HCT116 (cell line): ENCODE results near the gene PPAT. TPM values are rescaled to one million over a fixed set of nuclear protein-coding genes. Genes with fewer than 3 reads are reported as not detected.

Experiments used
- ATAC-seq: fragments of 200-7000 bp; cut with Tn5 transposase; 2 replicates; pipeline ENCODE4 v1.9.1; 2020; ENCODE audit warnings: mild to moderate bottlenecking, moderate library complexity
- BruUV-seq: library from RNA; stranded (reverse); fragments of 400-500 nt; replicated peaks from 2 replicates; lab custom pipeline; 2021; lab: Mats Ljungman, UMichigan
- CTCF ChIA-PET: fragments of 300-600 bp; sonication (Branson Sonifier 250); formaldehyde crosslinking; loops from one replicate; lab custom pipeline; 2021; ENCODE audit warnings: antibody characterized with exemption; lab: Charles Lee
- POLR2A ChIA-PET: fragments of 300-600, 350-600 bp; sonication (Branson Sonifier 250); formaldehyde crosslinking; loops from one replicate; lab custom pipeline; 2021; ENCODE audit warnings: antibody characterized with exemption; lab: Charles Lee
- RAD21 ChIA-PET, 2 experiments: fragments of 300-600 bp; sonication (Branson Sonifier 250); formaldehyde crosslinking; loops; one replicate each; lab custom pipeline; 2023; ENCODE audit warnings: low total read pairs in 2 of 2; ENCODE audit not compliant: uncharacterized antibody in 2 of 2, unreplicated experiment in 2 of 2, low non-redundant PET in 1 of 2; lab: Charles Lee
- DNase-seq: peaks from one replicate; pipeline ENCODE4 v3.0.0-alpha.2; 2010; ENCODE audit warnings: low read depth, low spot score
- H2AFZ ChIP-seq: fragments of 200-600 bp; shearing (Covaris generic), sonication (generic); 2 replicates; pipeline ENCODE4 v1.6.1; 2017; ENCODE audit warnings: low read depth, mixed run types, mixed read lengths, antibody characterized with exemption, low read length; ENCODE audit not compliant: poor library complexity, severe bottlenecking
- H3K27ac ChIP-seq: 2 replicates; pipeline ENCODE4 v1.5.1; 2012; ENCODE audit warnings: low read depth, low read length
- H3K27me3 ChIP-seq: fragments of 200-600 bp; sonication (generic); 2 replicates; pipeline ENCODE4 v1.6.1; 2016; ENCODE audit warnings: mixed run types, low read length, mixed read lengths; ENCODE audit not compliant: insufficient read depth
- H3K36me3 ChIP-seq, 2 experiments: fragments of 200-500 bp in 1 of 2; fragments of 200-600 bp in 1 of 2; sonication (Bioruptor generic) in 1 of 2; sonication (generic) in 1 of 2; 2 replicates each; pipeline versions ENCODE4 v1.5.1 to v1.6.1; 2014 to 2016; ENCODE audit warnings: low read length in 2 of 2, inconsistent platforms in 1 of 2, mixed read lengths in 1 of 2, mixed run types in 1 of 2; ENCODE audit not compliant: insufficient read depth in 2 of 2, control insufficient read depth in 1 of 2
- H3K4me1 ChIP-seq, 2 experiments: fragments of 200-600 bp in 1 of 2; sonication (generic) in 1 of 2; 2 replicates each; pipeline versions ENCODE4 v1.5.1 to v1.6.1; 2012 to 2017; ENCODE audit warnings: low read length in 2 of 2, inconsistent platforms in 1 of 2, mild to moderate bottlenecking in 1 of 2, mixed read lengths in 1 of 2, mixed run types in 1 of 2, moderate library complexity in 1 of 2; ENCODE audit not compliant: insufficient read depth in 2 of 2, control insufficient read depth in 1 of 2
- H3K4me2 ChIP-seq: fragments of 200-600 bp; sonication (generic); 2 replicates; pipeline ENCODE4 v1.6.1; 2017; ENCODE audit warnings: mixed run types, low read length, mixed read lengths
- H3K4me3 ChIP-seq, 2 experiments: fragments of 200-600 bp in 1 of 2; sonication (generic) in 1 of 2; replicated peaks in 1 of 2; 2 replicates each; pipeline ENCODE4 v1.5.1; 2011 to 2016; ENCODE audit warnings: low read length in 2 of 2, control low read depth in 1 of 2, low read depth in 1 of 2, mild to moderate bottlenecking in 1 of 2, mixed read lengths in 1 of 2, mixed run types in 1 of 2
- H3K79me2 ChIP-seq: fragments of 200-600 bp; sonication (generic); 2 replicates; pipeline ENCODE4 v1.6.1; 2017; ENCODE audit warnings: mild to moderate bottlenecking, mixed run types, low read length, moderate library complexity, mixed read lengths; ENCODE audit not compliant: insufficient read depth
- H3K9ac ChIP-seq: fragments of 200-600 bp; sonication (generic); 2 replicates; pipeline ENCODE4 v1.6.1; 2016; ENCODE audit warnings: low read length, mixed read lengths
- H3K9me2 ChIP-seq: fragments of 200-600 bp; sonication (generic), shearing (Covaris generic); 2 replicates; pipeline ENCODE4 v1.6.1; 2017; ENCODE audit warnings: mixed run types, mild to moderate bottlenecking, moderate library complexity; ENCODE audit not compliant: insufficient read depth
- H3K9me3 ChIP-seq, 2 experiments: fragments of 200-500 bp in 1 of 2; fragments of 200-600 bp in 1 of 2; sonication (Bioruptor generic) in 1 of 2; sonication (generic) in 1 of 2; 2 replicates each; pipeline ENCODE4 v1.6.1; 2014 to 2017; ENCODE audit warnings: low read length in 2 of 2, mixed read lengths in 2 of 2, inconsistent platforms in 1 of 2, low read depth in 1 of 2, mild to moderate bottlenecking in 1 of 2, mixed run types in 1 of 2, moderate library complexity in 1 of 2; ENCODE audit not compliant: control insufficient read depth in 1 of 2, insufficient read depth in 1 of 2
- H4K20me1 ChIP-seq: fragments of 200-600 bp; sonication (generic), shearing (Covaris generic); 2 replicates; pipeline ENCODE4 v1.6.1; 2017; ENCODE audit warnings: mixed run types, mild to moderate bottlenecking, moderate library complexity; ENCODE audit not compliant: insufficient read depth
- CBX3 ChIP-seq: IDR thresholded peaks from 2 replicates; pipeline ENCODE4 v1.6.1; 2012; ENCODE audit warnings: low read depth
- CEBPB ChIP-seq: IDR thresholded peaks from 2 replicates; pipeline ENCODE4 v1.6.1; 2012; ENCODE audit warnings: low read depth
- ELF1 ChIP-seq: IDR thresholded peaks from 2 replicates; pipeline ENCODE4 v1.6.1; 2012; ENCODE audit warnings: low read depth, borderline replicate concordance
- EZH2 ChIP-seq: fragments of 200-600 bp; sonication (generic); IDR thresholded peaks from 2 replicates; pipeline ENCODE4 v1.6.1; 2017; ENCODE audit warnings: antibody characterized with exemption, mixed run types
- EZH2phosphoT487 ChIP-seq: fragments of 200-600 bp; IDR thresholded peaks from 2 replicates; pipeline ENCODE4 v1.6.1; 2018; ENCODE audit warnings: antibody characterized with exemption, borderline replicate concordance
- JUND ChIP-seq: IDR thresholded peaks from 2 replicates; pipeline ENCODE4 v1.6.1; 2012
- POLR2A ChIP-seq: IDR thresholded peaks from 2 replicates; pipeline ENCODE4 v1.7.0; 2011; ENCODE audit warnings: borderline replicate concordance; ENCODE audit not compliant: insufficient read depth, insufficient read length; ENCODE audit errors: extremely low read depth
- RAD21 ChIP-seq: IDR thresholded peaks from 2 replicates; pipeline ENCODE4 v1.6.1; 2012; ENCODE audit warnings: low read depth, mild to moderate bottlenecking
- SIN3A ChIP-seq: IDR thresholded peaks from 2 replicates; pipeline ENCODE4 v1.6.1; 2012; ENCODE audit warnings: low read depth
- SRF ChIP-seq: IDR thresholded peaks from 2 replicates; pipeline ENCODE4 v1.6.1; 2012; ENCODE audit warnings: low read depth
- TCF7L2 ChIP-seq: IDR thresholded peaks from 2 replicates; pipeline ENCODE4 v1.7.0; 2011; ENCODE audit warnings: borderline replicate concordance, inconsistent platforms; ENCODE audit not compliant: insufficient read depth, insufficient read length; ENCODE audit errors: extremely low read depth
- YY1 ChIP-seq: IDR thresholded peaks from 2 replicates; pipeline ENCODE4 v1.6.1; 2011; ENCODE audit warnings: low read length, low read depth, moderate library complexity, mild to moderate bottlenecking; ENCODE audit not compliant: insufficient replicate concordance; ENCODE audit errors: extremely low read depth
- ZFX ChIP-seq: fragments of 450-650 bp; IDR thresholded peaks from 2 replicates; pipeline ENCODE4 v1.6.1; 2017
- ZNF274 ChIP-seq: fragments of 200-500 bp; sonication (Bioruptor generic); IDR thresholded peaks from 2 replicates; pipeline ENCODE4 v1.6.1; 2014; ENCODE audit warnings: mild to moderate bottlenecking, low read depth, low read length, inconsistent platforms
- intact Hi-C: fragments of 100-400 bp; cut with micrococcal nuclease; formaldehyde crosslinking; loops from 2 replicates; pipeline ENCODE4 v1.10.0; 2022
- total RNA-seq: library from RNA; stranded (reverse); gene quantifications from one replicate; pipeline ENCODE4 v1.2.1, GENCODE V29; 2021; ENCODE audit not compliant: unreplicated experiment
- TF ChIP-seq, protein P1 (sequence below): IDR thresholded peaks from 2 replicates; pipeline ENCODE4 v1.6.1; 2012
- TF ChIP-seq, protein P2 (sequence below), 3 experiments: fragments of 200-600 bp in 1 of 3; sonication (generic) in 1 of 3; IDR thresholded peaks in 2 of 3; conservative IDR thresholded peaks in 1 of 3; 2 replicates each; pipeline ENCODE4 v1.5.1; 2012 to 2017; ENCODE audit warnings: low read depth in 2 of 3, low read length in 2 of 3, antibody characterized with exemption in 1 of 3, borderline replicate concordance in 1 of 3, control low read depth in 1 of 3, mild to moderate bottlenecking in 1 of 3, mixed read lengths in 1 of 3, mixed run types in 1 of 3, moderate library complexity in 1 of 3; ENCODE audit not compliant: insufficient read depth in 1 of 3
- TF ChIP-seq, protein P3 (sequence below): IDR thresholded peaks from 2 replicates; pipeline ENCODE4 v1.6.1; 2012
- TF ChIP-seq, protein P4 (sequence below): IDR thresholded peaks from 2 replicates; pipeline ENCODE4 v1.6.1; 2012; ENCODE audit warnings: low read depth
- TF ChIP-seq, protein P5 (sequence below): IDR thresholded peaks from 2 replicates; pipeline ENCODE4 v1.6.1; 2011; ENCODE audit warnings: mild to moderate bottlenecking, low read length, moderate library complexity; ENCODE audit not compliant: insufficient replicate concordance; ENCODE audit errors: extremely low read depth

The PPAT gene
- total RNA-seq, 1 experiment from 2014 or later, result 78.6 TPM

DNA sequence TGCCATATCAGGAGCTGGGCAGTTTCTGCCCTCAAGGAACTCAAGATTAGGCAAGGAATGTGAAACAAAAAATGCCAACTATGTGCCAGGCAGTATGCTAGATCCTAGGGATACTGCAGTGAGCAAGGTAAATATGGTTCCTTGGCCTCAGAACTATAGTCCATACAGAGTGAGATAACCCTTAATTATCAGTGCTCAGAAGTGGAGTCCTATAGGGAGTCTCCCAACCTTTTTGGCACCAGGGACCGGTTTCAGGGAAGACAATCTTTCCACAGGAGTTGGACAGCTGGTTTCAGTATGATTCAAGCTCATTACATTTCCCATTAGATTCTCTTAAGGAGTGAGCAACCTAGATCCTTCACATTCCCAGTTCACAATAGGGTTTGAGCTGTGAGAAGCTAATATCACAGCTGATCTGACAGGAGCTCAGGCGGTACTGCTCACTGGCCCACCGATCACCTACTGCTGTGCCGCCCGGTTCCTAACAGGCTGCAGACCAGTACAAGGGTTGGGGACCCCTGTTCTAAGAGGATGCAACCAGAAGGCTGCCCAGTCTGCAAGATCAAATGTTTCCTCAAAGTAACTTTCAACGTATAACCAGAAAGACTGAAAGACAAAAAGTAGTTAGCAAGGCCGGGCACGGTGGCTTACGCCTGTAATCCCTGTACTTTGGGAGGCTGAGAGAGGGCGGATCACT is 30.3 kb upstream of the PPAT start:
- Histone ChIP-seq H3K27me3 (no peaks in the 10 kb centered on the region), H3K79me2 (peaks cover 86% of the 10 kb centered on the region), H4K20me1 (0 out of 2 replicates have a peak, but pooled peaks cover 7% of the 10 kb centered on the region), H3K4me3 (peak overlapping the region; percentile 88 to 91), H3K9ac (peak overlapping the region; percentile 89), H3K4me2 (peak overlapping the region; percentile 79), H2AFZ (no peak overlapping the region), H3K27ac (peak overlapping the region; percentile 75), H3K9me3 (no peaks in the 10 kb centered on the region), H3K4me1 (peaks cover 13 to 28% of the 10 kb centered on the region in 2 experiments), H3K9me2 (no peaks in the 10 kb centered on the region), H3K36me3 (peaks cover 10 to 25% of the 10 kb centered on the region in 2 experiments; a peak in 2 of 4 replicates)
- ChIA-PET RAD21 (interaction anchor here in 1 of 2 experiments (0.7 kb wide), 1 partner anchor 79 kb away, joined by 4 read pairs; no protein-coding TSS in a partner anchor), CTCF (no interaction called here), POLR2A (interaction anchor here (0.6 to 1.6 kb wide), 4 partner anchors 26 to 294 kb away, joined by 3 to 11 read pairs (median 3); partner anchors contain the start of genes PAICS and PPAT)
- DNase-seq (no peak), ATAC-seq (peak; percentile 5; the same call in 1 of the 2 replicates)
- no TSS peak for BruUV-seq
- intact Hi-C loops, result loop anchor here (2.0 kb wide), 1 partner anchor 31 kb away; the partner anchor contains the start of gene PPAT
- TF ChIP-seq EZH2phosphoT487 (no peak), RAD21 (no peak), JUND (no peak), SRF (no peak), EZH2 (no peak), POLR2A (no peak), ZNF274 (no peak), ZFX (no peak), ELF1 (no peak), TCF7L2 (no peak), CBX3 (no peak), CEBPB (no peak), SIN3A (no peak), YY1 (no peak)
- TF ChIP-seq, protein P1, sequence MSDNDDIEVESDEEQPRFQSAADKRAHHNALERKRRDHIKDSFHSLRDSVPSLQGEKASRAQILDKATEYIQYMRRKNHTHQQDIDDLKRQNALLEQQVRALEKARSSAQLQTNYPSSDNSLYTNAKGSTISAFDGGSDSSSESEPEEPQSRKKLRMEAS, result no peak
- TF ChIP-seq, protein P2, sequence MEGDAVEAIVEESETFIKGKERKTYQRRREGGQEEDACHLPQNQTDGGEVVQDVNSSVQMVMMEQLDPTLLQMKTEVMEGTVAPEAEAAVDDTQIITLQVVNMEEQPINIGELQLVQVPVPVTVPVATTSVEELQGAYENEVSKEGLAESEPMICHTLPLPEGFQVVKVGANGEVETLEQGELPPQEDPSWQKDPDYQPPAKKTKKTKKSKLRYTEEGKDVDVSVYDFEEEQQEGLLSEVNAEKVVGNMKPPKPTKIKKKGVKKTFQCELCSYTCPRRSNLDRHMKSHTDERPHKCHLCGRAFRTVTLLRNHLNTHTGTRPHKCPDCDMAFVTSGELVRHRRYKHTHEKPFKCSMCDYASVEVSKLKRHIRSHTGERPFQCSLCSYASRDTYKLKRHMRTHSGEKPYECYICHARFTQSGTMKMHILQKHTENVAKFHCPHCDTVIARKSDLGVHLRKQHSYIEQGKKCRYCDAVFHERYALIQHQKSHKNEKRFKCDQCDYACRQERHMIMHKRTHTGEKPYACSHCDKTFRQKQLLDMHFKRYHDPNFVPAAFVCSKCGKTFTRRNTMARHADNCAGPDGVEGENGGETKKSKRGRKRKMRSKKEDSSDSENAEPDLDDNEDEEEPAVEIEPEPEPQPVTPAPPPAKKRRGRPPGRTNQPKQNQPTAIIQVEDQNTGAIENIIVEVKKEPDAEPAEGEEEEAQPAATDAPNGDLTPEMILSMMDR (IDR thresholded peaks at IDR 0.05 in 2 of 3, conservative IDR thresholded peaks at IDR 0.05 in 1 of 3; ENCODE audit: borderline replicate concordance in 1 of 3, insufficient read depth in 1 of 3, low read depth in 2 of 3, low read length in 2 of 3), result no peak
- TF ChIP-seq, protein P3, sequence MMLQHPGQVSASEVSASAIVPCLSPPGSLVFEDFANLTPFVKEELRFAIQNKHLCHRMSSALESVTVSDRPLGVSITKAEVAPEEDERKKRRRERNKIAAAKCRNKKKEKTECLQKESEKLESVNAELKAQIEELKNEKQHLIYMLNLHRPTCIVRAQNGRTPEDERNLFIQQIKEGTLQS, result no peak
- TF ChIP-seq, protein P4, sequence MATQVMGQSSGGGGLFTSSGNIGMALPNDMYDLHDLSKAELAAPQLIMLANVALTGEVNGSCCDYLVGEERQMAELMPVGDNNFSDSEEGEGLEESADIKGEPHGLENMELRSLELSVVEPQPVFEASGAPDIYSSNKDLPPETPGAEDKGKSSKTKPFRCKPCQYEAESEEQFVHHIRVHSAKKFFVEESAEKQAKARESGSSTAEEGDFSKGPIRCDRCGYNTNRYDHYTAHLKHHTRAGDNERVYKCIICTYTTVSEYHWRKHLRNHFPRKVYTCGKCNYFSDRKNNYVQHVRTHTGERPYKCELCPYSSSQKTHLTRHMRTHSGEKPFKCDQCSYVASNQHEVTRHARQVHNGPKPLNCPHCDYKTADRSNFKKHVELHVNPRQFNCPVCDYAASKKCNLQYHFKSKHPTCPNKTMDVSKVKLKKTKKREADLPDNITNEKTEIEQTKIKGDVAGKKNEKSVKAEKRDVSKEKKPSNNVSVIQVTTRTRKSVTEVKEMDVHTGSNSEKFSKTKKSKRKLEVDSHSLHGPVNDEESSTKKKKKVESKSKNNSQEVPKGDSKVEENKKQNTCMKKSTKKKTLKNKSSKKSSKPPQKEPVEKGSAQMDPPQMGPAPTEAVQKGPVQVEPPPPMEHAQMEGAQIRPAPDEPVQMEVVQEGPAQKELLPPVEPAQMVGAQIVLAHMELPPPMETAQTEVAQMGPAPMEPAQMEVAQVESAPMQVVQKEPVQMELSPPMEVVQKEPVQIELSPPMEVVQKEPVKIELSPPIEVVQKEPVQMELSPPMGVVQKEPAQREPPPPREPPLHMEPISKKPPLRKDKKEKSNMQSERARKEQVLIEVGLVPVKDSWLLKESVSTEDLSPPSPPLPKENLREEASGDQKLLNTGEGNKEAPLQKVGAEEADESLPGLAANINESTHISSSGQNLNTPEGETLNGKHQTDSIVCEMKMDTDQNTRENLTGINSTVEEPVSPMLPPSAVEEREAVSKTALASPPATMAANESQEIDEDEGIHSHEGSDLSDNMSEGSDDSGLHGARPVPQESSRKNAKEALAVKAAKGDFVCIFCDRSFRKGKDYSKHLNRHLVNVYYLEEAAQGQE, result no peak
- TF ChIP-seq, protein P5, sequence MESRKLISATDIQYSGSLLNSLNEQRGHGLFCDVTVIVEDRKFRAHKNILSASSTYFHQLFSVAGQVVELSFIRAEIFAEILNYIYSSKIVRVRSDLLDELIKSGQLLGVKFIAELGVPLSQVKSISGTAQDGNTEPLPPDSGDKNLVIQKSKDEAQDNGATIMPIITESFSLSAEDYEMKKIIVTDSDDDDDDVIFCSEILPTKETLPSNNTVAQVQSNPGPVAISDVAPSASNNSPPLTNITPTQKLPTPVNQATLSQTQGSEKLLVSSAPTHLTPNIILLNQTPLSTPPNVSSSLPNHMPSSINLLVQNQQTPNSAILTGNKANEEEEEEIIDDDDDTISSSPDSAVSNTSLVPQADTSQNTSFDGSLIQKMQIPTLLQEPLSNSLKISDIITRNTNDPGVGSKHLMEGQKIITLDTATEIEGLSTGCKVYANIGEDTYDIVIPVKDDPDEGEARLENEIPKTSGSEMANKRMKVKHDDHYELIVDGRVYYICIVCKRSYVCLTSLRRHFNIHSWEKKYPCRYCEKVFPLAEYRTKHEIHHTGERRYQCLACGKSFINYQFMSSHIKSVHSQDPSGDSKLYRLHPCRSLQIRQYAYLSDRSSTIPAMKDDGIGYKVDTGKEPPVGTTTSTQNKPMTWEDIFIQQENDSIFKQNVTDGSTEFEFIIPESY, result no peak
